Neural cell (in vitro differentiated cells): ENCODE results near the gene ADGRG7. TPM values are rescaled to one million over a fixed set of nuclear protein-coding genes. Genes with fewer than 3 reads are reported as not detected.

ENCODE experiments used
- H2AFZ ChIP-seq: fragments of 200-600, 300-800 bp; sonication (generic), shearing (Covaris generic); 2 replicates; pipeline ENCODE4 v1.6.0; 2014; ENCODE audit warnings: low read depth, mild to moderate bottlenecking, antibody characterized with exemption, low read length, moderate library complexity
- H3F3A ChIP-seq: fragments of 200-600 bp; shearing (Covaris generic); 2 replicates; pipeline ENCODE4 v1.6.1; 2016; ENCODE audit warnings: mild to moderate bottlenecking, moderate library complexity, mixed read lengths, antibody characterized with exemption, low read length; ENCODE audit not compliant: insufficient read depth, poor library complexity, severe bottlenecking
- H3K27ac ChIP-seq: fragments of 200-600, 300-800 bp; sonication (generic), shearing (Covaris generic); 2 replicates; pipeline ENCODE4 v1.5.1; 2014; ENCODE audit warnings: mild to moderate bottlenecking, low read length, moderate library complexity
- H3K27me3 ChIP-seq: fragments of 300-800, 200-600 bp; sonication (generic), shearing (Covaris generic); 2 replicates; pipeline ENCODE4 v1.6.0; 2014; ENCODE audit warnings: mild to moderate bottlenecking, low read depth, low read length, moderate library complexity; ENCODE audit not compliant: insufficient read depth
- H3K36me3 ChIP-seq: fragments of 300-800, 200-600 bp; sonication (generic), shearing (Covaris generic); 2 replicates; pipeline ENCODE4 v1.5.1; 2014; ENCODE audit warnings: mild to moderate bottlenecking, antibody characterized with exemption, low read length, moderate library complexity; ENCODE audit not compliant: insufficient read depth
- H3K4me2 ChIP-seq: fragments of 300-800, 200-600 bp; sonication (generic), shearing (Covaris generic); 2 replicates; pipeline ENCODE4 v1.6.0; 2014; ENCODE audit warnings: mild to moderate bottlenecking, low read length
- H3K4me3 ChIP-seq: fragments of 300-800, 200-600 bp; sonication (generic), shearing (Covaris generic); 2 replicates; pipeline ENCODE4 v1.5.1; 2014; ENCODE audit warnings: mild to moderate bottlenecking, low read length, moderate library complexity
- H3K79me2 ChIP-seq: fragments of 200-600 bp; shearing (Covaris generic); replicated peaks from 2 replicates; pipeline ENCODE4 v1.6.0; 2014; ENCODE audit warnings: mild to moderate bottlenecking, low read length, moderate library complexity; ENCODE audit not compliant: insufficient read depth
- H3K9ac ChIP-seq: fragments of 300-800, 200-600 bp; sonication (generic), shearing (Covaris generic); 2 replicates; pipeline ENCODE4 v1.6.1; 2016; ENCODE audit warnings: mild to moderate bottlenecking, low read length, mixed read lengths
- H3K9me2 ChIP-seq: fragments of 200-600 bp; shearing (Covaris generic); 2 replicates; pipeline ENCODE4 v1.6.1; 2016; ENCODE audit warnings: mild to moderate bottlenecking, low read length, mixed read lengths; ENCODE audit not compliant: insufficient read depth
- H3K9me3 ChIP-seq: fragments of 200-600, 300-800 bp; sonication (generic), shearing (Covaris generic); 2 replicates; pipeline ENCODE4 v1.6.1; 2016; ENCODE audit warnings: mild to moderate bottlenecking, mixed run types, low read length, moderate library complexity, mixed read lengths
- H4K20me1 ChIP-seq: fragments of 200-600 bp; shearing (Covaris generic); 2 replicates; pipeline ENCODE4 v1.6.1; 2016; ENCODE audit warnings: mild to moderate bottlenecking, mixed run types; ENCODE audit not compliant: insufficient read depth
- CTCF ChIP-seq: fragments of 450-650 bp; IDR thresholded peaks from 2 replicates; pipeline ENCODE4 v1.5.1; 2014; ENCODE audit warnings: antibody characterized with exemption, mild to moderate bottlenecking, moderate library complexity; ENCODE audit not compliant: poor library complexity, severe bottlenecking
- EP300 ChIP-seq: fragments of 450-650 bp; conservative IDR thresholded peaks from 2 replicates; pipeline ENCODE4 v1.6.1; 2014; ENCODE audit warnings: antibody characterized with exemption, mild to moderate bottlenecking, moderate library complexity; ENCODE audit not compliant: poor library complexity, severe bottlenecking
- EZH2 ChIP-seq: fragments of 200-600, 300-800 bp; shearing (Covaris generic), sonication (generic); IDR thresholded peaks from 2 replicates; pipeline ENCODE4 v1.6.1; 2014; ENCODE audit warnings: antibody characterized with exemption, low read length, borderline replicate concordance, mild to moderate bottlenecking; ENCODE audit not compliant: insufficient read depth, poor library complexity, severe bottlenecking
- MXI1 ChIP-seq: fragments of 450-650 bp; conservative IDR thresholded peaks from 2 replicates; pipeline ENCODE4 v1.6.1; 2014; ENCODE audit warnings: antibody characterized with exemption, mild to moderate bottlenecking; ENCODE audit not compliant: poor library complexity, severe bottlenecking
- POLR2AphosphoS5 ChIP-seq: IDR thresholded peaks from 2 replicates; pipeline ENCODE4 v1.6.1; 2012
- RAD21 ChIP-seq: fragments of 450-650 bp; conservative IDR thresholded peaks from 2 replicates; pipeline ENCODE4 v1.6.1; 2014; ENCODE audit warnings: antibody characterized with exemption, mild to moderate bottlenecking, moderate library complexity
- REST ChIP-seq: IDR thresholded peaks from 2 replicates; pipeline ENCODE4 v1.6.1; 2012; ENCODE audit warnings: borderline replicate concordance
- SMC3 ChIP-seq: fragments of 450-650 bp; conservative IDR thresholded peaks from 2 replicates; pipeline ENCODE4 v1.6.1; 2014; ENCODE audit warnings: antibody characterized with exemption, mild to moderate bottlenecking, moderate library complexity; ENCODE audit not compliant: poor library complexity
- TAF1 ChIP-seq: IDR thresholded peaks from 2 replicates; pipeline ENCODE4 v1.6.1; 2012; ENCODE audit warnings: low read depth
- polyA plus RNA-seq: library from polyadenylated mRNA; depleted of rRNA; stranded (reverse); fragments of >200 nt; gene quantifications from 2 replicates; pipeline ENCODE4 v1.2.3, GENCODE V29; 2014

ADGRG7 gene
- polyA plus RNA-seq, 1 donor from 2014 or later: not detected

- TF ChIP-seq REST (no peak), CTCF (no peak), SMC3 (no peak), EP300 (no peak), RAD21 (no peak), POLR2AphosphoS5 (no peak), EZH2 (no peak), MXI1 (no peak), TAF1 (no peak)
- no peaks in the 10 kb centered on the region for H3K79me2 ChIP-seq
- H3K4me3 ChIP-seq: no peak overlapping the region
- H3F3A ChIP-seq: no peaks in the 10 kb centered on the region
- no peaks in the 10 kb centered on the region for H3K9me3 ChIP-seq
- no peak overlapping the region for H3K4me2 ChIP-seq
- no peaks in the 10 kb centered on the region for H4K20me1 ChIP-seq
- H3K9me2 ChIP-seq: no peaks in the 10 kb centered on the region
- no peak overlapping the region for H2AFZ ChIP-seq
- H3K9ac ChIP-seq: no peak overlapping the region
- no peaks in the 10 kb centered on the region for H3K27me3 ChIP-seq
- no peaks in the 10 kb centered on the region for H3K36me3 ChIP-seq
- H3K27ac ChIP-seq: no peak overlapping the region
These were observed 9.0 kb upstream of the ADGRG7 start for GRCh38 chr3:100600181-100601042.

- no peak overlapping the region for H3K9ac ChIP-seq
- TF ChIP-seq REST (no peak), EZH2 (no peak), EP300 (no peak), TAF1 (no peak), RAD21 (no peak), SMC3 (no peak), MXI1 (no peak), POLR2AphosphoS5 (no peak), CTCF (no peak)
- no peaks in the 10 kb centered on the region for H4K20me1 ChIP-seq
- no peaks in the 10 kb centered on the region for H3K9me3 ChIP-seq
- H3K4me3 ChIP-seq: no peak overlapping the region
- H3K79me2 ChIP-seq: no peaks in the 10 kb centered on the region
- H3K4me2 ChIP-seq: no peak overlapping the region
- no peaks in the 10 kb centered on the region for H3F3A ChIP-seq
- H3K27ac ChIP-seq: no peak overlapping the region
- H3K27me3 ChIP-seq: no peaks in the 10 kb centered on the region
- no peak overlapping the region for H2AFZ ChIP-seq
- H3K36me3 ChIP-seq: no peaks in the 10 kb centered on the region
- H3K9me2 ChIP-seq: no peaks in the 10 kb centered on the region
These were observed 6.6 kb upstream of the ADGRG7 start for GRCh38 chr3:100602506-100603444.
